MM.1S (cell line): Measurements from ENCODE around the gene ATF7IP.

Experiments used
- DNase-seq: peaks from one replicate; pipeline ENCODE4 v3.0.0-alpha.2; 2015
- H2AFZ ChIP-seq: fragments of 300-600 bp; sonication (generic); 2 replicates; pipeline ENCODE4 v1.6.0; 2016; ENCODE audit warnings: antibody characterized with exemption, low read length
- H3F3A ChIP-seq: fragments of 300-600 bp; sonication (generic); 2 replicates; pipeline ENCODE4 v1.6.1; 2016; ENCODE audit warnings: mild to moderate bottlenecking, antibody characterized with exemption, low read length, moderate library complexity, mixed read lengths; ENCODE audit not compliant: insufficient read depth
- H3K27ac ChIP-seq: fragments of 300-600 bp; sonication (generic); 2 replicates; pipeline ENCODE4 v1.5.1; 2016; ENCODE audit warnings: mild to moderate bottlenecking, low read length
- H3K27me3 ChIP-seq: fragments of 300-600 bp; sonication (generic); replicated peaks from 2 replicates; pipeline ENCODE4 v1.6.0; 2016; ENCODE audit warnings: low read length; ENCODE audit not compliant: insufficient read depth
- H3K36me3 ChIP-seq: fragments of 300-600 bp; sonication (generic); replicated peaks from 2 replicates; pipeline ENCODE4 v1.6.1; 2016; ENCODE audit warnings: mild to moderate bottlenecking, low read length, mixed read lengths; ENCODE audit not compliant: insufficient read depth
- H3K4me1 ChIP-seq: fragments of 300-600 bp; sonication (generic); 2 replicates; pipeline ENCODE4 v1.6.1; 2016; ENCODE audit warnings: low read length, mixed read lengths
- H3K4me2 ChIP-seq: fragments of 300-600 bp; sonication (generic); 2 replicates; pipeline ENCODE4 v1.6.0; 2016; ENCODE audit warnings: low read depth, low read length
- H3K4me3 ChIP-seq: fragments of 300-600 bp; sonication (generic); 2 replicates; pipeline ENCODE4 v1.5.1; 2016; ENCODE audit warnings: low read length, mixed read lengths
- H3K79me2 ChIP-seq: fragments of 300-600 bp; sonication (generic); 2 replicates; pipeline ENCODE4 v1.6.1; 2016; ENCODE audit warnings: mixed run types, low read length, mixed read lengths
- H3K9ac ChIP-seq: fragments of 300-600 bp; sonication (generic); 2 replicates; pipeline ENCODE4 v1.6.1; 2016; ENCODE audit warnings: low read length, mixed read lengths
- H3K9me2 ChIP-seq: fragments of 300-600 bp; sonication (generic); replicated peaks from 2 replicates; pipeline ENCODE4 v1.6.1; 2016; ENCODE audit warnings: mild to moderate bottlenecking, low read length, mixed read lengths; ENCODE audit not compliant: insufficient read depth
- H3K9me3 ChIP-seq: fragments of 300-600 bp; sonication (generic); replicated peaks from 2 replicates; pipeline ENCODE4 v1.6.1; 2016; ENCODE audit warnings: mild to moderate bottlenecking, low read length, mixed read lengths; ENCODE audit not compliant: insufficient read depth
- H4K20me1 ChIP-seq: fragments of 300-600 bp; sonication (generic); 2 replicates; pipeline ENCODE4 v1.6.1; 2016; ENCODE audit warnings: mild to moderate bottlenecking, low read length, moderate library complexity, mixed read lengths; ENCODE audit not compliant: insufficient read depth
- EZH2 ChIP-seq: fragments of 300-600 bp; sonication (generic); optimal IDR thresholded peaks from 2 replicates; pipeline ENCODE3; 2017; ENCODE audit warnings: low read depth, mild to moderate bottlenecking, antibody characterized with exemption, low read length, mixed read lengths
- EZH2phosphoT487 ChIP-seq: fragments of 300-600 bp; sonication (generic); IDR thresholded peaks from 2 replicates; pipeline ENCODE4 v1.6.1; 2018; ENCODE audit warnings: antibody characterized with exemption, low read length
- TF ChIP-seq, protein P1 (sequence below): fragments of 300-600 bp; sonication (generic); IDR thresholded peaks from 2 replicates; pipeline ENCODE4 v1.5.1; 2016; ENCODE audit warnings: antibody characterized with exemption, low read length, mixed read lengths

ATF7IP gene

GRCh38 chr12:14479004-14479403 lies 113.5 kb downstream of the ATF7IP start:
- peaks cover 15% of the 10 kb centered on the region; the same call in 1 of the 2 replicates for H3K36me3 ChIP-seq
- no peaks in the 10 kb centered on the region for H3K79me2 ChIP-seq
- no peaks in the 10 kb centered on the region for H4K20me1 ChIP-seq
- no peaks in the 10 kb centered on the region for H3K4me1 ChIP-seq
- H3K4me2 ChIP-seq, result no peak overlapping the region
- H3K27me3 ChIP-seq, result no peaks in the 10 kb centered on the region
- H3K9me3 ChIP-seq, result no peaks in the 10 kb centered on the region
- TF ChIP-seq, protein P1, sequence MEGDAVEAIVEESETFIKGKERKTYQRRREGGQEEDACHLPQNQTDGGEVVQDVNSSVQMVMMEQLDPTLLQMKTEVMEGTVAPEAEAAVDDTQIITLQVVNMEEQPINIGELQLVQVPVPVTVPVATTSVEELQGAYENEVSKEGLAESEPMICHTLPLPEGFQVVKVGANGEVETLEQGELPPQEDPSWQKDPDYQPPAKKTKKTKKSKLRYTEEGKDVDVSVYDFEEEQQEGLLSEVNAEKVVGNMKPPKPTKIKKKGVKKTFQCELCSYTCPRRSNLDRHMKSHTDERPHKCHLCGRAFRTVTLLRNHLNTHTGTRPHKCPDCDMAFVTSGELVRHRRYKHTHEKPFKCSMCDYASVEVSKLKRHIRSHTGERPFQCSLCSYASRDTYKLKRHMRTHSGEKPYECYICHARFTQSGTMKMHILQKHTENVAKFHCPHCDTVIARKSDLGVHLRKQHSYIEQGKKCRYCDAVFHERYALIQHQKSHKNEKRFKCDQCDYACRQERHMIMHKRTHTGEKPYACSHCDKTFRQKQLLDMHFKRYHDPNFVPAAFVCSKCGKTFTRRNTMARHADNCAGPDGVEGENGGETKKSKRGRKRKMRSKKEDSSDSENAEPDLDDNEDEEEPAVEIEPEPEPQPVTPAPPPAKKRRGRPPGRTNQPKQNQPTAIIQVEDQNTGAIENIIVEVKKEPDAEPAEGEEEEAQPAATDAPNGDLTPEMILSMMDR, result no peak
- TF ChIP-seq EZH2phosphoT487 (no peak), EZH2 (no peak)
- H2AFZ ChIP-seq, result no peak overlapping the region
- no peak overlapping the region for H3K9ac ChIP-seq
- no peaks in the 10 kb centered on the region for H3K9me2 ChIP-seq
- no peak overlapping the region for H3K4me3 ChIP-seq
- no peak for DNase-seq
- no peaks in the 10 kb centered on the region for H3F3A ChIP-seq
- no peak overlapping the region for H3K27ac ChIP-seq

DNA sequence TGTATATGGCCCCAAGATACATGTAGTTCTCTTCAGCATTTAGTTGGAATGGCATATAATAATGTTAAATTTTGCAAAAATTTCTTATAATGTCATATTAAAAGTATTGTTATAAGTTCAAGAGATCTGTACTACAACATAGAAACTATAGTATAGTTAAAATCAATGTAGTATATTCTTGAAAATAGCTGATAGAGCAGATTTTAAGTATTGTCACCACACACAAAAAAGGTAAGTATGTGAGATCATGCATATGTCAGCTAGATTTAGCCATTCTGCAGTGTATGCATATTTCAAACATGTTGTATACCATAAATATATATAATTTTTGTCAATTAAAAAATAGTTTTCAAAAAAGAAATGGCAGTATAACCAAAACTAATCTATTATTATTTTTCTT lies 115.7 kb downstream of the ATF7IP start:
- no peak for DNase-seq
- Histone ChIP-seq H3K27ac (no peak overlapping the region), H3F3A (no peaks in the 10 kb centered on the region), H2AFZ (no peak overlapping the region), H3K4me3 (no peak overlapping the region), H3K79me2 (no peaks in the 10 kb centered on the region), H4K20me1 (no peaks in the 10 kb centered on the region), H3K9me2 (no peaks in the 10 kb centered on the region), H3K4me1 (no peaks in the 10 kb centered on the region), H3K27me3 (no peaks in the 10 kb centered on the region), H3K9ac (no peak overlapping the region), H3K4me2 (no peak overlapping the region), H3K36me3 (0 out of 2 replicates have a peak, but pooled peaks cover 3% of the 10 kb centered on the region), H3K9me3 (no peaks in the 10 kb centered on the region)
- TF ChIP-seq, protein P1, result no peak
- no peak for TF ChIP-seq EZH2
- no peak for TF ChIP-seq EZH2phosphoT487

GRCh38 chr12:14482361-14482760 lies 116.9 kb downstream of the ATF7IP start:
- H2AFZ ChIP-seq, result no peak overlapping the region
- no peaks in the 10 kb centered on the region for H3K9me3 ChIP-seq
- no peak overlapping the region for H3K4me3 ChIP-seq
- TF ChIP-seq EZH2, result no peak
- H4K20me1 ChIP-seq, result no peaks in the 10 kb centered on the region
- H3K27ac ChIP-seq, result no peak overlapping the region
- no peaks in the 10 kb centered on the region for H3F3A ChIP-seq
- DNase-seq, result no peak
- H3K36me3 ChIP-seq, result 0 out of 2 replicates have a peak, but pooled peaks cover 3% of the 10 kb centered on the region
- no peaks in the 10 kb centered on the region for H3K9me2 ChIP-seq
- no peaks in the 10 kb centered on the region for H3K4me1 ChIP-seq
- no peaks in the 10 kb centered on the region for H3K27me3 ChIP-seq
- no peaks in the 10 kb centered on the region for H3K79me2 ChIP-seq
- no peak overlapping the region for H3K9ac ChIP-seq
- no peak overlapping the region for H3K4me2 ChIP-seq

DNA sequence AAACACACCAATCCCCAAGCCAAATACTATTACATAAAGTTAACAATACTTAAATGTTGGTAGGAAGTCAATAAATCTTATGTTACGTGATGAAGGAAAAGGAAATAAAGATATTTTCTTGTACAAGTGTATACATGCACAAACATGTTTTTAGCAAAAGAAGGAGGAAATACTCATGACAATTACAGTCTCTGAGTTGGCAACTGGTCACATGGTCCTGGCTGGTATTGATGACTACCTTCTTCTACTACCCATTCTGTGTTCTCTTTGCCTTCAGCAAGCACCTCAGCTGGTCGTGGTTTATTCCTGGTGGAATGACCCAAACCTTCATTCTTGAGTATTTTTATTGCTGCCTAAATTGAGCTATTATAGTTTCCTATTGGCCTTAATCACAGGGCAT lies 117.4 kb downstream of the ATF7IP start:
- H3K9me3 ChIP-seq, result no peaks in the 10 kb centered on the region
- H3K4me3 ChIP-seq, result no peak overlapping the region
- TF ChIP-seq, protein P1, result no peak
- TF ChIP-seq EZH2phosphoT487 (no peak), EZH2 (no peak)
- H3K9me2 ChIP-seq, result no peaks in the 10 kb centered on the region
- H2AFZ ChIP-seq, result no peak overlapping the region
- no peaks in the 10 kb centered on the region for H3K27me3 ChIP-seq
- no peaks in the 10 kb centered on the region for H3F3A ChIP-seq
- no peaks in the 10 kb centered on the region for H3K79me2 ChIP-seq
- H3K36me3 ChIP-seq, result 0 out of 2 replicates have a peak, but pooled peaks cover 3% of the 10 kb centered on the region
- no peaks in the 10 kb centered on the region for H3K4me1 ChIP-seq
- H3K4me2 ChIP-seq, result no peak overlapping the region
- no peak overlapping the region for H3K9ac ChIP-seq
- no peak for DNase-seq
- no peaks in the 10 kb centered on the region for H4K20me1 ChIP-seq
- H3K27ac ChIP-seq, result no peak overlapping the region
